GM19238 (cell line): ENCODE results near the gene SLC34A3.
"Not testable (repeated sequence)": the region's sequence is repeated elsewhere in the genome, so short reads cannot be mapped to it uniquely, and the experiment has no call there.

Experiments
- DNase-seq: peaks from one replicate; pipeline ENCODE4 v3.0.0; 2011; ENCODE audit warnings: low spot score; ENCODE audit not compliant: insufficient read length

Gene SLC34A3

GRCh38 chr9:137228968-137229896 is 1.5 kb upstream of the SLC34A3 start:
- DNase-seq = no peak

- no peak for DNase-seq
These were observed 597 bp upstream of the SLC34A3 start for GRCh38 chr9:137229903-137230704.

GRCh38 chr9:137231372-137232039 is 805 bp downstream of the SLC34A3 start:
- DNase-seq = no peak

GRCh38 chr9:137232101-137232500 is 1.4 kb downstream of the SLC34A3 start:
- no peak for DNase-seq

GRCh38 chr9:137232510-137232909 is 1.8 kb downstream of the SLC34A3 start:
- no peak for DNase-seq

GRCh38 chr9:137233143-137233980 is 2.7 kb downstream of the SLC34A3 start:
- DNase-seq = no peak

- DNase-seq = no peak
These were observed 3.5 kb downstream of the SLC34A3 start for GRCh38 chr9:137234055-137234697.

GRCh38 chr9:137234758-137235423 is 4.2 kb downstream of the SLC34A3 start:
- no peak for DNase-seq

- DNase-seq = no peak
These were observed 4.9 kb downstream of the SLC34A3 start for GRCh38 chr9:137235424-137236237.

- DNase-seq = peak; percentile 99
These were observed 5.7 kb downstream of the SLC34A3 start for GRCh38 chr9:137236238-137236935.

GRCh38 chr9:137236936-137237421 is 6.3 kb downstream of the SLC34A3 start:
- DNase-seq = no peak

- DNase-seq = no peak
These were observed 7.3 kb downstream of the SLC34A3 start for GRCh38 chr9:137237759-137238726.

GRCh38 chr9:137239541-137240200 is 9.0 kb downstream of the SLC34A3 start:
- not testable (repeated sequence) for DNase-seq

- peak; percentile 74 for DNase-seq
These were observed 9.7 kb downstream of the SLC34A3 start for GRCh38 chr9:137240318-137240840.

- peak; percentile 100 for DNase-seq
These were observed 10.3 kb downstream of the SLC34A3 start, which contains the start of gene TUBB4B for GRCh38 chr9:137240841-137241489. TUBB4B (plus strand) TSS chr9:137241287; CDS start chr9:137241361, 74 bp downstream.
